Hepatocyte (in vitro differentiated cells): ENCODE measurements around the gene FYN.

Experiments
- CTCF ChIP-seq: fragments of 200-600 bp; sonication (generic); IDR thresholded peaks from 2 replicates; pipeline ENCODE4 v1.5.1; 2016; ENCODE audit warnings: antibody characterized with exemption, mild to moderate bottlenecking; ENCODE audit not compliant: poor library complexity
- EZH2phosphoT487 ChIP-seq: fragments of 200-600 bp; sonication (generic); IDR thresholded peaks from one replicate; pipeline ENCODE4 v1.6.1; 2018; ENCODE audit warnings: antibody characterized with exemption, mild to moderate bottlenecking, low read depth, moderate library complexity; ENCODE audit not compliant: unreplicated experiment, severe bottlenecking

GRCh38 chr6:111673937-111674336, 199.3 kb downstream of the FYN start:
- TF ChIP-seq CTCF (no peak), EZH2phosphoT487 (no peak)
